Anterior cingulate cortex (tissue), 58 donors: ENCODE results near the gene CAPN12.

Source experiments
- DNase-seq, 58 donors: peaks; one replicate each; lab custom pipeline; 2025; lab: John Stamatoyannopoulos, UW

Gene CAPN12

GRCh38 chr19:38727306-38727867 is 16.9 kb downstream of the CAPN12 start:
- DNase-seq: no peak

GRCh38 chr19:38726761-38727301 is 17.4 kb downstream of the CAPN12 start:
- no peak for DNase-seq

- DNase-seq: no peak
Measured at GRCh38 chr19:38726284-38726673, 18.0 kb downstream of the CAPN12 start.

GRCh38 chr19:38725469-38726283 is 18.6 kb downstream of the CAPN12 start:
- DNase-seq: no peak

GRCh38 chr19:38723990-38724854 is 20.1 kb downstream of the CAPN12 start:
- DNase-seq: no peak

- DNase-seq: no peak
Measured at GRCh38 chr19:38723606-38723965, 20.7 kb downstream of the CAPN12 start.

GRCh38 chr19:38722947-38723605 is 21.2 kb downstream of the CAPN12 start:
- DNase-seq: no peak

GRCh38 chr19:38721979-38722773 is 22.1 kb downstream of the CAPN12 start:
- DNase-seq: peak in 53 of 58 donors; percentile 16 to 93 (median 74)

- DNase-seq: peak in 1 of 58 donors; percentile 68
Measured at GRCh38 chr19:38721496-38721895, 22.8 kb downstream of the CAPN12 start.

GRCh38 chr19:38720559-38721236 is 23.6 kb downstream of the CAPN12 start:
- DNase-seq: no peak

GRCh38 chr19:38719761-38720558 is 24.3 kb downstream of the CAPN12 start:
- DNase-seq: peak in 2 of 58 donors; percentile 37 to 48

GRCh38 chr19:38718747-38719543 is 25.3 kb downstream of the CAPN12 start:
- DNase-seq: peak in 45 of 58 donors; percentile 12 to 86 (median 52)

GRCh38 chr19:38717855-38718254 is 26.4 kb downstream of the CAPN12 start:
- DNase-seq: no peak

GRCh38 chr19:38717051-38717450 is 27.2 kb downstream of the CAPN12 start:
- DNase-seq: no peak

GRCh38 chr19:38715555-38715954 is 28.7 kb downstream of the CAPN12 start:
- peak in 15 of 58 donors; percentile 5 to 71 (median 29) for DNase-seq

- no peak for DNase-seq
Measured at GRCh38 chr19:38714354-38714778, 29.9 kb downstream of the CAPN12 start.

- no peak for DNase-seq
Measured at GRCh38 chr19:38713865-38714264, 30.4 kb downstream of the CAPN12 start.
